Dermis lymphatic vessel endothelial cell (primary cell): ENCODE results near the gene KLHL2. TPM values are rescaled to one million over a fixed set of nuclear protein-coding genes. Genes with fewer than 3 reads are reported as not detected.

ENCODE experiments used
- total RNA-seq: library from RNA; depleted of rRNA; stranded (reverse); fragments of >200 nt; gene quantifications from 2 replicates; pipeline ENCODE4 v1.2.1, GENCODE V29; 2014

KLHL2 gene
- total RNA-seq = 25.9 and 34.6 TPM in 2 replicates

GRCh38 chr4:165207431-165208220 lies at the start of gene KLHL2:
KLHL2 (plus strand) TSS chr4:165207561; CDS start chr4:165207877, 316 bp downstream.

GRCh38 chr4:165327211-165328100 lies 120.1 kb downstream of the KLHL2 start, which contains the start of gene MSMO1:
MSMO1 (plus strand) TSS chr4:165327669; CDS start chr4:165333371, 5,702 bp downstream.

Other genes starting within 250 kb of the KLHL2 start
- gene TRIM61, start 229.9 kb upstream of the KLHL2 start, total RNA-seq = not detected in 2 replicates
- gene TRIM60, start 175.6 kb upstream of the KLHL2 start, total RNA-seq = not detected in 2 replicates
- gene TRIM75, start 153.7 kb upstream of the KLHL2 start, total RNA-seq = not detected in 2 replicates
- 13.8 and 14.3 TPM in 2 replicates for gene TMEM192, start 94.7 kb upstream of the KLHL2 start, total RNA-seq
- gene MSMO1, start 120.1 kb downstream of the KLHL2 start, total RNA-seq = 34.5 and 45.6 TPM in 2 replicates
- gene CPE, start 171.4 kb downstream of the KLHL2 start, total RNA-seq = 0.95 and 0.98 TPM in 2 replicates